T1000 (cell line): Measurements from ENCODE around the gene GMCL2.
"Not testable (repeated sequence)": the region's sequence is repeated elsewhere in the genome, so short reads cannot be mapped to it uniquely, and the experiment has no call there.

Experiments
- DNase-seq: peaks from one replicate; lab custom pipeline; 2025; ENCODE audit warnings: mixed read lengths; lab: John Stamatoyannopoulos, UW

GMCL2 gene

DNA sequence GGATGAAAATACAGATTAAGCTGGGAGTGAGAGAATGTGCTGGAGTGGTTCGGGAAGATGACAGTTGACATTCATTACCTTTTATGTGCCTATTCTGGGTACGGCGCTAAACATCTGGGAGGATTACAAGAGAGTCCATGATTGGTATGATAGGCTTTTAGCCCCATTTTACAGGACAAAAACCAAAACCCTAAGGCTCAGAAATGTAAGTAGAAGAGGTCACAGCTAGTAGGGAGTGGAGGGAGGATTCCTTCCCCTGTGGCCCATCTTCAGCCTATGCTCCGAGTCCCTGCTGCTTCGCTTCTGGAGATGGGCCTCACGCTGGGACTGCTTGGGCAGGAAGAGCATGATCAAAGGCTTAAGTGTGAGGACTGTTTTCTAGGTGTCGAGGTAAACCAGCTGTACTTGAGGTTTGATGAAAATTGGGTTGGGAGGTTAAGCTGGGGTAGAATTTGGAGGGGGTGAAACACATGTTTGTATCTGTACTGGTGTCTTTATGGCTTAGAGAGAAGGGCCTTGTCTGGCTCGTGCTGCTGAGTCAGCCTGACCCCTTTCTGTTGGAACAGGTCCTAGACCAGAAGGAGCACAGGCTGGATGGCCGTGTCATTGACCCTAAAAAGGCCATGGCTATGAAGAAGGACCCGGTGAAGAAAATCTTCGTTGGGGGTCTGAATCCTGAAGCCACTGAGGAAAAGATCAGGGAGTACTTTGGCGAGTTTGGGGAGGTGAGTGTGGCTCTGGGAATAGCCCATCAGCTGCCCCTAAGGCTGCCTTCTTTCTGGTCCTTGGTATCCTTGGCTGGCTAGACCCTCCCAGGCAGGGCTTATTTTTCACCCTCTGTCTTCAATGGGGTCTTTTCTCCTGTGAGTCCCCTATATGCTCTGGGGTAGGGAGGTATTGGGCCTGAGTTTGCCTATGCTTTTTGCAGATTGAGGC is 19.3 kb upstream of the GMCL2 start:
- DNase-seq: no peak

DNA sequence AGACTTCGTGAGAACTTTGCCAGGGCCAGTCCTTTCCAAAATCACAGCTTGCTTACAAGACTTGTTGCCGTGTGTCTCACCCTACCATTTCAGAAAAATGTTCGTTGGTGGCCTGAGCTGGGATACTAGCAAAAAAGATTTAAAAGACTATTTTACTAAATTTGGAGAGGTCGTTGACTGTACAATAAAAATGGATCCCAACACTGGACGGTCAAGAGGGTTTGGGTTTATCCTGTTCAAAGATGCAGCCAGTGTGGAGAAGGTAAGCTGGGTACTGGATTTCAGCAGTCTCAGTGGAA is 18.5 kb upstream of the GMCL2 start:
- DNase-seq: no peak

DNA sequence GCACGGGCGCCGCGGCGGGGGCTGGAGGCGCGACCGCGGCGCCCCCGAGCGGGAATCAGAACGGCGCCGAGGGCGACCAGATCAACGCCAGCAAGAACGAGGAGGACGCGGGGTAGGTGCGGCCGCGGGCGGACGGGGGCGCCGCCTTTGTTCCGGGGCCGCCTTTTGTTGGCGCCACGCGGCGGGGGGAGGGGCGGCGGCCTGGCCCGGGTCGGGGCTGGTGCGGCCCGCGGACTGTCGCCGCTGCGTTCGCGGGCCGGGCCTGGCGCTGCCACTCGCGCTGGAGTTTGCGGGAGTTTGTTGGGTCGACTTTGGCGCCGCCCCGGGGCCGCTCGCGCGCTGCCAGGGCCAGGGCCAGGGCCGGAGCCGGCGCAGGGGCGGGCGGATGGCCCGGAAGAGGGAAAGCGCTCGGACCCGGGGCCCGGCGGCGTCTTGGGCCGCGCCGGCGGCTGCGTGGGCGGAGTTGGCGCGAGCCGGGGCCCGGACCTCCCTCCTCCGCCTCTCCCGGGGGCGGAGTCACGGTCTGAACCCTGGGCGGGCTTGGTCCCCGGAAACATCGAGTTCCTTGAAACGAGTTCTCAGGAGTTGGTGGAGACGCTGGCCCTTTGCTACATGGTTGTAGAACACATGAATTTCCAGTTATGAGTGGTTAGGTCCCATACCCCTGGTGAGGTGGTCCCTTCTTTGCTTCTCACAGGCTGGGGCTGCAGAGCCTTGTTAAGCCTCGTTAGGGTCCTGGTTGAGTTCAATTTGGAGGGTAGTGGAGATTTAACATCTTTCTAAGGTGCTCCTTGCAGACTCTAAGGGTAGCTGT is 18.0 kb upstream of the GMCL2 start:
- peak; percentile 20 for DNase-seq

DNA sequence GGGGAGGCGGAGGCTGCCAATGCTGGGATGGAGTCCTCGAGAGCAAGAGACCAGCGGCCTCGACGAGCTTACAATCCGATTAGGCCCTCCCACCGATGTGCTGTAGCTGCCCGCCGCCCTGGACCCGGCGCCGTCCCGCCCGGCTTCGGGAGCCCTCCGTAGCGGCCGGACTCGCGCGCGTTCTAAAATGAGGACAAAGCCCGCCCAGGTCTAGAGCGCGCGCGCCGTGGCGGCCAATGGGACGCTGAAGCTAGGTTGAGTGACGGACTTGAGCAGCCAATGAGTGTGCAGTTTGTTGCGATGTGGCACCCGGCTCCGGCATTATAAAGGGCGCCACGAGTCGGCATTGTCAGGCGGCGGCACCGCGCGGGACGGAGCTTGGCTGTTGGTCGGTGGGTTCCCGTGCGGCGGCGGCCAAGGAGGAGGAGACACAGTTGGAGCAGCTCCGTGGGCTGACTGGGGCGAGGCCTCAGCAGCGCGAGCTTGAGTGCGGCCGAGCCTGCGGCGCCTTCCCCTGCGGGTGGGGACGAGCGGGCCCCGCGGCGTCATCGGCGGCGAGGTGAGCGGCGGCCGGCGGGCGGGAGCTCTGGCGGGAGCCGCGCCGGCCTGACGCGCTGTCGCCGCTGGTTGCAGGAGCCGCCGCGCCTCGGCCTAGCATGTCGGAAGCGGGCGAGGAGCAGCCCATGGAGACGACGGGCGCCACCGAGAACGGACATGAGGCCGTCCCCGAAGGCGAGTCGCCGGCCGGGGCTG is 17.2 kb upstream of the GMCL2 start, which contains the start of gene HNRNPAB:
Gene HNRNPAB, plus strand, starts transcription at position 352 of the 753 bp plus-strand sequence. Its CDS starts 305 bp downstream, at position 657.
- DNase-seq: peak; percentile 90

DNA sequence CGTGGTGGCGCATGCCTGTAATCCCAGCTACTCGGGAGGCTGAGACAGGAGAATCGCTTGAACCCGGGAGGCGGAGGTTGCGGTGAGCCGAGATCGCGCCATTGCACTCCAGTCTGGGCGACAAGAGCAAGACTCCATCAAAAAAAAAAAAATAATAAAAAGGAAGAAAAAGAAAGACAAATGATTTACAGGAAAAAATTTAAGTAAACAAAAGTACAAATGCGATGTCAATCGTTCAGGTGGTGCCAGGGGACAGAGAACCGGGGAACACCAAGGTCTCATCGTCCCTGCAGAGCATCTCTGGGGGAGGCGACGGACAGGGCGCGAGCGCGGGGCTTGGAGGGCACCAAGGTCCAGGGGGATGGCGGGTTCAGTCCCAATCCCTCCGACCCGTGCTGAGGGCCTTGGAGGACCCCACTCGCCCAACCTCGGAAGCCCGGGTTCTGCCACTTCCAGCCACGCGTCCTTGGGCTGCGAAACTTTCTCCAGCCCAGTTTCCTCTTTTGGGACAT is 16.6 kb upstream of the GMCL2 start:
- no peak for DNase-seq

DNA sequence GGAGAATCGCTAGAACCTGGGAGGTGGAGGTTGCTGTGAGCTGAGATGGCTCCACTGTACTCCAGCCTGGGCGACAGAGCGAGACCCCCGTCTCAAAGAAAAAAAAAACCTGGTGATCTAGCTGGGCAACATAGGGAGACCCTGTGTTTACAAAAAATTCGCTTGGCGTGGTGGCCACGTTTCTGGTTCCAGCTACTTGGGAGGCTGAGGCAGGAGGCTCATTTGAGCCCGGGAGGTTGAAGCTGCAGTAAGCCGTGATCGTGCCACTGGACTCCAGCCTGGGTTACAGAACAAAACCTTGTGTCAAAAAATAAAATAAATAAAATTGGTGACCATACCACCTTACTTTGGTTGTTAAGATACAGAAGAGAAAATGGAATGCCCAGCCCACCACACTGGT is 15.4 kb upstream of the GMCL2 start:
- no peak for DNase-seq

- DNase-seq: no peak
Observed at GRCh38 chr5:178201927-178202235, 14.7 kb upstream of the GMCL2 start.

- DNase-seq: no peak
Observed at GRCh38 chr5:178201221-178201926, 14.2 kb upstream of the GMCL2 start.

DNA sequence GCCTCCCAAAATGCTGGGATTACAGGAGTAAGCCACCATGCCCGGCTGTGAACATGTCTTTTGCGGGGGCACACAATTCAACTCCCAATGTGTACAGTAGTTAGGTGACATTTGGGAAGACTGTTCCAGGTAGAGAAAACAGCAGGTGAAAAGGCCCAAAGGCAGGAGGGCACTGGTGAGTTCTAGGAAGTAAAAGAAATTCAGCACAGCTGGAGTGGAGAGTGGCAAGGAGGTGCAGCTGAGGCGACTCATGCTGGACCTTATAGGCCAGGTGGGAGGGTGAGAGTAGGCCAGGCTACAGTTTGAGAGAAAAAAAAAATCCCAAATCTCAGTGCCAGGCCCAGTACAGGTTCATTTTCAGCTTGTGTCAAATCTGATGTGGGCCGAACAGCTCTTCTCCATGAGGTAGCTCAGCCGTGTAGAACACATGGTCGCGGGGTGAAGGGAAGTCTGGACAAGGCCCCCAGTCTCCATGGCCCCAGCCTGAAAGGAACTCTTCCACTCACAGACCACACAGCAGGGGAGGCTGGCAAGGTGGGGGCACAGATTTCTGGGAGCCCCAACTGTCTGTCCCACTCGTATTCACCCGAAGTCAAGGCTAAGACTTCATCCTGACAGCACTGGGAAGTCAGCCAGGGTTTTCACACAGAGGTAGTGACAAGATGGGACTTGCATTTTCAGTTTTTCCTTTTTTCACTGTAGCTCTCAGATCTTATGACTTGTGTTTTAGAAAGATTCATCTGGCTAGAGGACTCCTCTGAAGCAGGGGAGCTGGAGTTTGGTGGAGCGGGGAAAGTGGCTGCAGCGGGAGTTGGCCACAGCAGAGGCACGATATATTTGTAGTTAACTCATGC is 12.6 kb upstream of the GMCL2 start:
- DNase-seq: no peak

DNA sequence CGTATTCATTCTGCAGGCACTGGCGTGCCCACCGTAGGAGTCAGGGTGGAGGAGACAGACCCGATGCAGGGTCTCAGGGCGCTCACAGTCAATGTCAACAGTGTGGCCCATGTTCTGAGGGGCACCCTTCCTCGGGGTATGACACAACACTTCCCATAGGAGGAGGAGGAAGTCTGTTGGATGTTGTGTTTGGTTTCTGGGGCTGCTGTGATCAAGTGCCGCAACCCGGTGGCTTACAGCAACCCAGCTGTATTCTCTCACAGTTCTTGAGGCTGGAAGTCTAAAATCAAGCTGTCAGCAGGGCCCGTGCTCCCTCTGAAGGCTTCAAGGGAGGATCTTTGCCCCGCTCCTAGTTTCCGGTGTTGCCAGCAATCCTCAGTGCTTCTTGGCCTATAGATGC is 11.5 kb upstream of the GMCL2 start:
- DNase-seq: no peak

DNA sequence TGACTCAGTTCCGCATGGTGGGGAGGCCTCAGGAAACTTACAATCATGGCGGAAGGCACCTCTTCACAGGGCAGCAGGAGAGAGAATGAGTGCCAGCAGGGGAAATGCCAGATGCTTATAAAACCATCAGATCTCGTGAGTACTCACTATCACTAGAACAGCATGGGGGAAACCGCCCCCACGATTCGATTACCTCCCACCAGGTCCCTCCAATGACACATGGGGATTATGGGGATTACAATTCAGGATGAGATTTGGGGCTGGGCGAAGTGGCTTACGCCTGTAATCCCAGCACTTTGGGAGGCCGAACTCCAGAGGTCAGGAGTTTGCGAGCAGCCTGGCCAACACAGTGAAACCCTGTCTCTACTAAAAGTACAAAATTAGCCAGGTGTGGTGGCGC is 11.0 kb upstream of the GMCL2 start:
- DNase-seq: not testable (repeated sequence)

DNA sequence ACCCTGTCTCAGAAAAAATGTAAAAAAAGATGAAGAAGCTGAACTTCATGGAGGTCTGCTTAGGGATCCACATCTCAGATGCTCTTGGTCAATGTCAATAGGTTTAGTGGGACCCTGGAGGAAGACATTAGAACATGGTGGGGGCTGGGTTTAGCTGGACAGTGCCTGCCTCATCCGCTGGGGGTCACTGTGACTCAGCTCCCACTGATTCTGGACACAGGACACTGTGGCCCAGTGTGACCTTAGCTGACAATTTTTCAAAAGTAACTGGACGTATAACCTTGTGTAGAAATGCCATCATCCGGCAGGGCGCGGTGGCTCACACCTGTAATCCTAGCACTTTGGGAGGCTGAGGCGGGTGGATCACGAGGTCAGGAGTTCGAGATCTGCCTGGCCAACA is 9.8 kb upstream of the GMCL2 start:
- no peak for DNase-seq

DNA sequence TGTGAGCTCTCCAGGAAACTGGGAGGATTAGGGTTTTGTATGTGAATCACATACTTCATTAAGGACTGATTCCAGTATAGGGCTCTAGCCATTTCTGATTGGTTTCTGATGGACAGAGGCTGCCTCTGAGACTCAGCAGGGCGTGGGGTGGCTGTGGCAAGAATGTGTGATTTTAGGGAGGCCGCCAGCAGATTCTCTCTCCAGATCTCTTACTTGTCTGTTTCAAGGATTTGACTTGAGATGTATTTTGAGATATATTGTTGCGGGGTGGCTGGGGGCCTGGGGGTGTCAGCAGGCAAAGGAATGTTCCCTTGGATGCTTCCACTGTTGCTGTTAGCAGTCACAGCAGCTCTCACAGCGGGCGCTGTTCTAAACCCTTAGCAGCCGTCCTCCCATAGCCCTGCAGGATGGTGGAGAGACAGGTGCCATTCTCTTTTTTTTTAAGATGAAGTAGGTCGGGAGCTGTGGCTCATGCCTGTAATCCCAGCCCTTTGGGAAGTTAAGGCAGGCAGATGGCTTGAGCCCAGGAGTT is 9.2 kb upstream of the GMCL2 start:
- DNase-seq: no peak

GRCh38 chr5:178194026-178194425 is 6.9 kb upstream of the GMCL2 start:
- no peak for DNase-seq

- no peak for DNase-seq
Observed at GRCh38 chr5:178193251-178193809, 6.2 kb upstream of the GMCL2 start.

DNA sequence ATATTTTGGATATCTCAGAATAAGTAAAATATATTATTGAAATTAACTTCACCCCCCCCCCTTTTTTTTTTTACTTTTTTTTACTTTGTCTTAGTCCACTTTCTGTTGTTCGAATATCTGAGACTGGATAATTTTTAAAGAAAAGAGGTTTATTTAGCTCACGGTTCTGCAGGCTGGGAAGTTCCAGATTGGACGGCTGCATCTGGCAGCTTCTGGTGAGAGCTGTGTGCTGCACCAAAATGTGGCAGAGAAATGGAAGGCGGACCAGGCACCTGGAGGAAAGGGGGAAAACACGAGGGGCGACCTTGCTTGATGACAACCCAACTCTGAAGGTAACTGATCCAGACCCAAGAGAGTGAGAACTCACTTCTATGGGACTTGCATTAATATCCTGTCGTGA is 5.6 kb upstream of the GMCL2 start:
- DNase-seq: no peak

GRCh38 chr5:178192244-178192643 is 5.1 kb upstream of the GMCL2 start:
- DNase-seq: no peak

DNA sequence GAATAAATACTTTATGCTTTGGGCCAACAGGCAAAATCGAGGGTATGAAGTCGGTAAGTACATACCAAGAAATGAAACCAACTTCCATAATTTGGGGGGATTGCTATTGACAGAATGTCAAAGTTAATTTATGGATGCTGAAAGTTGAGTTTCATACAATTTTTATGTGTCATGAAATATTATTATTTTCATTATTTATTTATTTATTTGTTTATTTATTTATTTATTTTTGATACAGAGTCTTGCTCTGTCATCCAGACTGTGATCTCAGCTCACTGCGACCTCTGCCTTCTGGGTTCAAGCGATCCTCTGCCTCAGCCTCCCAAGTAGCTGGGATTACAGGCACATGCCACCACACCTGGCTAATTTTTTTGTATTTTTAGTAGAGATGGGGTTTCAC is 4.5 kb upstream of the GMCL2 start:
- no peak for DNase-seq

GRCh38 chr5:178189433-178189832 is 2.3 kb upstream of the GMCL2 start:
- DNase-seq: no peak

GRCh38 chr5:178186427-178186826 is 744 bp downstream of the GMCL2 start:
- no peak for DNase-seq
